ENCODE results near the gene DPP6. TPM values are rescaled to one million over a fixed set of nuclear protein-coding genes. Genes with fewer than 3 reads are reported as not detected.

The DPP6 gene
- total and polyA plus RNA-seq, 2 of the 8 experiments (the other 6 are each of a cell fraction or from before 2014, with no cell fraction given) = 4.7 to 6.8 TPM

DNA sequence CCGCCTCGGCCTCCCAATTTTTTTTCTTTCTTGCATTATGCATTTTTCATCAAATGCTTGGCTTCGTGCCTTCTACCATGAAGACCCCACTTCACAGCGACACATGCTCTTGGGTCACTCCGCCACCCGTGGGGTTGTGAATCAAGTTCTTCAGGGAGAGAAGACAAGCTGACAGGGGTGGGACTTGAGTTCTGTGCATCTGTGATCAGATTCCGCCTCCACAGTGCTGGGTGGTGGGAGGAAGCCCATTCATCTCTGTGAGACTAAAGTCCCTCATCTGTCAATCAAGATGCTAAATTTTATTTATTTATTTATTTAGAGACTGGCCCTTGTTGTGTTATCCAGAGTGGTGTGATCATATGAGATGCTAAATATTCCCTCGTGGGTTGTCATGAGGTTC lies 333.0 kb downstream of the DPP6 start:
- no peak for FAIRE-seq
- H3K4ac ChIP-seq (replicated peaks; ENCODE audit: insufficient read length, low read depth, low read length) = no peak overlapping the region
- no peak overlapping the region for H2BK12ac ChIP-seq (ENCODE audit: low read depth, low read length)
- no peak overlapping the region for H2BK5ac ChIP-seq (ENCODE audit: low read depth, low read length)
- H2BK15ac ChIP-seq (ENCODE audit: low read length) = no peak overlapping the region
- H3K79me2 ChIP-seq (ENCODE audit: control insufficient read depth in 1 of 2, insufficient read depth in 2 of 2, low read length in 2 of 2) = no peaks in the 10 kb centered on the region
- no peak overlapping the region for H3K18ac ChIP-seq (ENCODE audit: extremely low read depth, low read length)
- no peaks in the 10 kb centered on the region for H3K79me1 ChIP-seq (ENCODE audit: low read depth, low read length)
- no peaks in the 10 kb centered on the region for H3K36me3 ChIP-seq (ENCODE audit: control insufficient read depth in 2 of 4, insufficient read depth in 4 of 4, low read length in 3 of 4)
- no peak overlapping the region for H2BK120ac ChIP-seq (replicated peaks; ENCODE audit: low read depth, low read length)
- H2BK20ac ChIP-seq (ENCODE audit: low read length) = no peak overlapping the region
- no peak overlapping the region for H3K23ac ChIP-seq (ENCODE audit: insufficient read length)
- no peak overlapping the region for H3K4me2 ChIP-seq (ENCODE audit: insufficient read depth in 1 of 2, low read depth in 2 of 2, low read length in 2 of 2)
- no peak overlapping the region for H2AFZ ChIP-seq (ENCODE audit: low read length)
- no peak overlapping the region for H4K91ac ChIP-seq (replicated peaks; ENCODE audit: insufficient read length, low read length)
- H4K8ac ChIP-seq (ENCODE audit: extremely low read depth, insufficient read depth, low read length) = no peak overlapping the region
- H4K5ac ChIP-seq (ENCODE audit: insufficient read length, low read depth, low read length) = no peak overlapping the region
- POLR2A ChIA-PET (ENCODE audit: partially characterized antibody) = no interaction called here
- H3K9ac ChIP-seq (replicated peaks in 1 of 4; ENCODE audit: extremely low read depth in 1 of 4, low read depth in 3 of 4, low read length in 3 of 4) = no peak overlapping the region
- no peak overlapping the region for H3K27ac ChIP-seq (ENCODE audit: low read depth, low read length)
- CTCF ChIA-PET (ENCODE audit: partially characterized antibody) = interaction anchor here (0.6 kb wide), 1 partner anchor 20 kb away, joined by 3 read pairs; no protein-coding TSS in a partner anchor
- no peaks in the 10 kb centered on the region for H3K4me1 ChIP-seq (replicated peaks in 1 of 4; ENCODE audit: control insufficient read depth in 3 of 4, insufficient read depth in 4 of 4, low read length in 3 of 4)
- no peaks in the 10 kb centered on the region for H3K23me2 ChIP-seq (ENCODE audit: low read depth, low read length)
- 93% methylated on average over 8 of the region's 8 CpGs; no CpG with 5 or more reads in 1 of the 2 experiments for WGBS, 2 experiments (ENCODE audit: extremely low coverage in 1 of 2, insufficient coverage in 1 of 2, insufficient read length in 1 of 2, insufficient replicate concordance in 2 of 2, low coverage in 1 of 2, low lambda C conversion rate in 2 of 2, missing lambda C conversion rate in 1 of 2)
- H3K4me3 ChIP-seq (ENCODE audit: extremely low read depth in 1 of 4, insufficient read depth in 2 of 4, low read depth in 3 of 4, low read length in 4 of 4) = no peak overlapping the region
- H4K20me1 ChIP-seq (replicated peaks in 1 of 2; ENCODE audit: control insufficient read depth in 1 of 2, insufficient read depth in 2 of 2, low read length in 2 of 2) = no peaks in the 10 kb centered on the region
- H3K56ac ChIP-seq (replicated peaks; ENCODE audit: insufficient read length, low read depth, low read length) = no peak overlapping the region
- no peak overlapping the region for H2AK5ac ChIP-seq (ENCODE audit: low read depth, low read length)
- H3K9me3 ChIP-seq (ENCODE audit: insufficient read depth in 2 of 2, low read depth in 1 of 2, low read length in 1 of 2) = no peaks in the 10 kb centered on the region
- no peaks in the 10 kb centered on the region for H3K27me3 ChIP-seq (replicated peaks in 1 of 4; ENCODE audit: control insufficient read depth in 3 of 4, extremely low read depth in 1 of 4, insufficient read depth in 3 of 4, low read length in 3 of 4)
- DNase-seq (ENCODE audit: low read depth in 1 of 2, low spot score in 2 of 2) = no peak
- no peak overlapping the region for H3K14ac ChIP-seq (ENCODE audit: insufficient read length)
- TF ChIP-seq SAP30 (IDR thresholded peaks at IDR 0.05; ENCODE audit: insufficient read depth, insufficient replicate concordance, low read length) (no peak), EP300 (IDR thresholded peaks at IDR 0.05; ENCODE audit: borderline replicate concordance in 1 of 2, low read depth in 2 of 2, low read length in 2 of 2) (no peak), ATF3 (IDR thresholded peaks at IDR 0.05; ENCODE audit: insufficient read depth, low read depth, low read length) (no peak), KDM5A (IDR thresholded peaks at IDR 0.05; ENCODE audit: low read length) (no peak), RXRA (IDR thresholded peaks at IDR 0.05; ENCODE audit: insufficient read depth, low read depth, low read length) (no peak), SP4 (IDR thresholded peaks at IDR 0.05; ENCODE audit: low read length) (no peak), POLR2AphosphoS5 (IDR thresholded peaks at IDR 0.05; ENCODE audit: low read depth, low read length) (no peak), CEBPB (IDR thresholded peaks at IDR 0.05; ENCODE audit: low read depth, low read length) (no peak), FOSL1 (IDR thresholded peaks at IDR 0.05; ENCODE audit: insufficient read depth, low read depth, low read length) (no peak), CBX8 (IDR thresholded peaks at IDR 0.05; ENCODE audit: borderline replicate concordance, low read depth, low read length) (no peak), NRF1 (IDR thresholded peaks at IDR 0.05; ENCODE audit: low read depth, low read length) (no peak), POLR2A (IDR thresholded peaks at IDR 0.05; ENCODE audit: control extremely low read depth in 1 of 2, low read depth in 2 of 2, low read length in 2 of 2) (no peak), SUZ12 (IDR thresholded peaks at IDR 0.05; ENCODE audit: low read length) (no peak), RAD21 (IDR thresholded peaks at IDR 0.05 in 1 of 2, conservative IDR thresholded peaks at IDR 0.05 in 1 of 2; ENCODE audit: low read depth in 2 of 2, low read length in 2 of 2) (no peak)
